ENCODE data around the gene MTTP.

DNA sequence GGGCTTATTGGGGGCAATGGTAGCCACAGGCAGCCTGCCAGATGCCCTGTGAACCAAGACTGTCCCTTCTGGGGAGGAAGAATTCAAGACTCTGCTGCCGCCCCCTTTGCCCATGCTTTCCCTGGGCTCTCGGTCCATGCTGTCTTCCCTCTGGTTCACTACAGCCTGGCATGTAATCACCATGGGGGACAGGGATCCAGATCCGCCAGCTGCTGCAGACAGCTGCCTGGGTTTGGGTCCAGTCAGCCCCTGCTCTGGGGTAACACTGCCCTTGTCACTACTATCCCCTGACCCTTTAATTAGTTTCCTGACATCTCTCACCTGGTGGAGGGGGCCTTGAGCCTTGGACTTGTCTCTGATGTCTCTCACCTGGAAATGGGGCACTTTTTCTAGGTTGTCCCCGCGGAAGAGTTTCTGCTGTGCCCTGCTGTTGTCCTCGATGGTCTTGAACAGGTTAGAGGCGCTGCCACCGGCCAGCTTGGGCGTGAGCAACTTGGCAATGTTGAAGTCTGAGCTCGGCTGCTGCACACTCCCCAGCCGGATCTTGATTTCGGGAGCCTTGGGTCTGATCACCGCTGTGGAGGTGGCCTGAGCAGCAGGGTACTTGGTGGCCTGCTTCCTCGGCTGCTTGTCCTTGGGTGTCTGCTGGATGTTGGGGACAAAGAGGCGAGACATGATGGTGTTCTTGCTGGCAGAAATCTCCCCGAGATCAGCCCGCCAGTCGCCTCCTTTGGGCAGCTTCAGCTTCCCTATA lies 76.6 kb downstream of the MTTP start:
- TF ChIP-seq, protein P1, sequence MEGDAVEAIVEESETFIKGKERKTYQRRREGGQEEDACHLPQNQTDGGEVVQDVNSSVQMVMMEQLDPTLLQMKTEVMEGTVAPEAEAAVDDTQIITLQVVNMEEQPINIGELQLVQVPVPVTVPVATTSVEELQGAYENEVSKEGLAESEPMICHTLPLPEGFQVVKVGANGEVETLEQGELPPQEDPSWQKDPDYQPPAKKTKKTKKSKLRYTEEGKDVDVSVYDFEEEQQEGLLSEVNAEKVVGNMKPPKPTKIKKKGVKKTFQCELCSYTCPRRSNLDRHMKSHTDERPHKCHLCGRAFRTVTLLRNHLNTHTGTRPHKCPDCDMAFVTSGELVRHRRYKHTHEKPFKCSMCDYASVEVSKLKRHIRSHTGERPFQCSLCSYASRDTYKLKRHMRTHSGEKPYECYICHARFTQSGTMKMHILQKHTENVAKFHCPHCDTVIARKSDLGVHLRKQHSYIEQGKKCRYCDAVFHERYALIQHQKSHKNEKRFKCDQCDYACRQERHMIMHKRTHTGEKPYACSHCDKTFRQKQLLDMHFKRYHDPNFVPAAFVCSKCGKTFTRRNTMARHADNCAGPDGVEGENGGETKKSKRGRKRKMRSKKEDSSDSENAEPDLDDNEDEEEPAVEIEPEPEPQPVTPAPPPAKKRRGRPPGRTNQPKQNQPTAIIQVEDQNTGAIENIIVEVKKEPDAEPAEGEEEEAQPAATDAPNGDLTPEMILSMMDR (optimal IDR thresholded peaks at IDR 0.05 in 1 of 3, IDR thresholded peaks at IDR 0.05 in 1 of 3, conservative IDR thresholded peaks at IDR 0.05 in 1 of 3; ENCODE audit: extremely low read depth in 1 of 3, insufficient read depth in 2 of 3, low read length in 3 of 3), result no peak
- TF ChIP-seq EZH2 (IDR thresholded peaks at IDR 0.05; ENCODE audit: low read length), result no peak

Data from keratinocyte (primary cell).